Smooth muscle cell (in vitro differentiated cells): Measurements from ENCODE around the gene TCN2. TPM values are rescaled to one million over a fixed set of nuclear protein-coding genes. Genes with fewer than 3 reads are reported as not detected.

ENCODE experiments used
- DNase-seq: peaks from one replicate; lab custom pipeline; 2025; ENCODE audit not compliant: unreplicated experiment; lab: John Stamatoyannopoulos, UW
- H2AFZ ChIP-seq: fragments of 200-600 bp; sonication (generic); 2 replicates; pipeline ENCODE4 v1.6.0; 2016; ENCODE audit warnings: antibody characterized with exemption, low read depth, mild to moderate bottlenecking
- H3F3A ChIP-seq: fragments of 200-600 bp; sonication (generic); 2 replicates; pipeline ENCODE4 v1.6.0; 2017; ENCODE audit warnings: antibody characterized with exemption, low read depth
- H3K27ac ChIP-seq: fragments of 200-600 bp; sonication (generic); 2 replicates; pipeline ENCODE4 v1.5.1; 2016; ENCODE audit warnings: low read depth, mild to moderate bottlenecking
- H3K27me3 ChIP-seq: fragments of 200-600 bp; sonication (generic); 2 replicates; pipeline ENCODE4 v1.6.1; 2016; ENCODE audit warnings: low read depth, mild to moderate bottlenecking
- H3K36me3 ChIP-seq: fragments of 200-600 bp; sonication (generic); 2 replicates; pipeline ENCODE4 v1.5.1; 2016; ENCODE audit warnings: low read depth
- H3K4me1 ChIP-seq: fragments of 200-600 bp; sonication (generic); 2 replicates; pipeline ENCODE4 v1.5.1; 2016; ENCODE audit warnings: low read depth
- H3K4me2 ChIP-seq: fragments of 200-600 bp; sonication (generic); 2 replicates; pipeline ENCODE4 v1.6.0; 2016; ENCODE audit warnings: mild to moderate bottlenecking
- H3K4me3 ChIP-seq: fragments of 200-600 bp; sonication (generic); 2 replicates; pipeline ENCODE4 v1.5.1; 2016; ENCODE audit warnings: mild to moderate bottlenecking
- H3K79me2 ChIP-seq: fragments of 200-600 bp; sonication (generic); 2 replicates; pipeline ENCODE4 v1.6.0; 2016; ENCODE audit warnings: low read depth, mild to moderate bottlenecking
- H3K9ac ChIP-seq: fragments of 200-600 bp; sonication (generic); 2 replicates; pipeline ENCODE4 v1.6.0; 2016; ENCODE audit warnings: low read depth
- H3K9me3 ChIP-seq: fragments of 200-600 bp; sonication (generic); replicated peaks from 2 replicates; pipeline ENCODE4 v1.5.1; 2016; ENCODE audit warnings: low read depth
- H4K20me1 ChIP-seq: fragments of 200-600 bp; sonication (generic); 2 replicates; pipeline ENCODE4 v1.6.0; 2016; ENCODE audit warnings: low read depth
- WGBS: methylation state at CpG from one replicate; pipeline ENCODE4 v1.1.7; 2016; ENCODE audit warnings: low lambda C conversion rate; 5-methylcytosine and 5-hydroxymethylcytosine counted together
- polyA plus RNA-seq: library from polyadenylated mRNA; unstranded; fragments of >200 nt; fragmentation: Nextera tagmentation; extraction: Ambion mirVana; gene quantifications from 2 replicates; pipeline ENCODE4 v1.2.1, GENCODE V29; 2016
- total RNA-seq: library from RNA; depleted of rRNA; stranded (reverse); fragments of >200 nt; gene quantifications from 2 replicates; pipeline ENCODE4 v1.2.3, GENCODE V29; 2014
- TF ChIP-seq, protein P1 (sequence below): fragments of 200-600 bp; sonication (generic); IDR thresholded peaks from 2 replicates; pipeline ENCODE4 v1.5.1; 2017; ENCODE audit warnings: borderline replicate concordance, mild to moderate bottlenecking, antibody characterized with exemption; ENCODE audit not compliant: insufficient read depth, poor library complexity, severe bottlenecking

TCN2 gene
- total and polyA plus RNA-seq, 2 experiments from 2014 or later: 3.3 to 5.2 TPM

DNA sequence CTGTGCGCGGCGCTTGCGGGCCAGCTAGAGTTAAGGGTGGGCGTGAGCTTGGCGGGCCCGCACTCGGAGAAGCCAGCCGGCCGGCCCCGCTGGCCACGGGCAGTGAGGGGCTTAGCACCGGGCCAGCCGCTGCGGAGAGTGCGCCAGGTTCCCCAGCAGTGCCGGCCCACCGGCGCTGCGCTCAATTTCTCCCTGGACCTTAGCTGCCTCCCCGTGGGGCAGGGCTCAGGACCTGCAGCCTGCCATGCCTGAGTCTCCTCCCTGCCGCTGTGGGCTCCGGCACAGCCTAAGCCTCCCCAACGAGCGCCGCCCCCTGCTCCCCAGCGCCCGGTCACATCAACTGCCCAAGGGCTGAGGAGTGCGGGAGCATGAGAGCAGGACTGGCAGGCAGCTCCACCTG is 10.1 kb upstream of the TCN2 start:
- H3K79me2 ChIP-seq: no peaks in the 10 kb centered on the region
- WGBS: 77% methylated on average over 16 of the region's 29 CpGs
- no peak overlapping the region for H3K4me2 ChIP-seq

DNA sequence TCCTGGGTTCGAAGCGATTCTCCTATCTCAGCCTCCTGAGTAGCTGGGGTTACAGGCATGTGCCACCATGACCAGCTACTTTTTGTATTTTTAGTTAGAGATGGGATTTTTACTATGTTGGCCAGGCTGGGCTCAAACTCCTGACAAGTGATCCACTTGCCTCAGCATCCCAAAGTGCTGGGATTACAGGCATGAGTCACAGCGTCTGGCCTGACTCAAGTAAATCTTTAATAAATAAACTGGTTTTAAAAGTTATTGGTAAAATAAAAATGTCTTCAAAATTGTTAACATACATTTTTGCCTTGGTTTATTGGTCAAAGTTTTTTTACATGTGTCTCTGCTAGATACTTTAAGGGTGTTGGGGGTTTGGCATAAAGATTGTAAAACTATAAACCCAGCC is 8.0 kb upstream of the TCN2 start:
- Histone ChIP-seq H3F3A (no peaks in the 10 kb centered on the region), H3K27ac (peak overlapping the region; percentile 31), H3K79me2 (no peaks in the 10 kb centered on the region), H3K36me3 (no peaks in the 10 kb centered on the region), H3K27me3 (no peaks in the 10 kb centered on the region), H3K4me1 (no peaks in the 10 kb centered on the region), H3K4me2 (peak overlapping the region; percentile 12), H3K4me3 (no peak overlapping the region), H3K9me3 (no peaks in the 10 kb centered on the region), H2AFZ (no peak overlapping the region), H3K9ac (no peak overlapping the region), H4K20me1 (no peaks in the 10 kb centered on the region)
- WGBS: 42% methylated on average over 3 of the region's 3 CpGs
- TF ChIP-seq, protein P1, sequence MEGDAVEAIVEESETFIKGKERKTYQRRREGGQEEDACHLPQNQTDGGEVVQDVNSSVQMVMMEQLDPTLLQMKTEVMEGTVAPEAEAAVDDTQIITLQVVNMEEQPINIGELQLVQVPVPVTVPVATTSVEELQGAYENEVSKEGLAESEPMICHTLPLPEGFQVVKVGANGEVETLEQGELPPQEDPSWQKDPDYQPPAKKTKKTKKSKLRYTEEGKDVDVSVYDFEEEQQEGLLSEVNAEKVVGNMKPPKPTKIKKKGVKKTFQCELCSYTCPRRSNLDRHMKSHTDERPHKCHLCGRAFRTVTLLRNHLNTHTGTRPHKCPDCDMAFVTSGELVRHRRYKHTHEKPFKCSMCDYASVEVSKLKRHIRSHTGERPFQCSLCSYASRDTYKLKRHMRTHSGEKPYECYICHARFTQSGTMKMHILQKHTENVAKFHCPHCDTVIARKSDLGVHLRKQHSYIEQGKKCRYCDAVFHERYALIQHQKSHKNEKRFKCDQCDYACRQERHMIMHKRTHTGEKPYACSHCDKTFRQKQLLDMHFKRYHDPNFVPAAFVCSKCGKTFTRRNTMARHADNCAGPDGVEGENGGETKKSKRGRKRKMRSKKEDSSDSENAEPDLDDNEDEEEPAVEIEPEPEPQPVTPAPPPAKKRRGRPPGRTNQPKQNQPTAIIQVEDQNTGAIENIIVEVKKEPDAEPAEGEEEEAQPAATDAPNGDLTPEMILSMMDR: no peak
- no peak for DNase-seq

More for the DNA sequence above, 10.1 kb upstream of the TCN2 start:
- H3K9me3 ChIP-seq: no peaks in the 10 kb centered on the region
- no peaks in the 10 kb centered on the region for H3F3A ChIP-seq
- no peak overlapping the region for H3K9ac ChIP-seq
- no peaks in the 10 kb centered on the region for H3K4me1 ChIP-seq
- H4K20me1 ChIP-seq: no peaks in the 10 kb centered on the region
- no peaks in the 10 kb centered on the region for H3K36me3 ChIP-seq
- no peak overlapping the region for H3K27ac ChIP-seq
- H2AFZ ChIP-seq: no peak overlapping the region
- H3K4me3 ChIP-seq: no peak overlapping the region
- TF ChIP-seq, protein P1: no peak
- no peaks in the 10 kb centered on the region for H3K27me3 ChIP-seq
- DNase-seq: no peak

DNA sequence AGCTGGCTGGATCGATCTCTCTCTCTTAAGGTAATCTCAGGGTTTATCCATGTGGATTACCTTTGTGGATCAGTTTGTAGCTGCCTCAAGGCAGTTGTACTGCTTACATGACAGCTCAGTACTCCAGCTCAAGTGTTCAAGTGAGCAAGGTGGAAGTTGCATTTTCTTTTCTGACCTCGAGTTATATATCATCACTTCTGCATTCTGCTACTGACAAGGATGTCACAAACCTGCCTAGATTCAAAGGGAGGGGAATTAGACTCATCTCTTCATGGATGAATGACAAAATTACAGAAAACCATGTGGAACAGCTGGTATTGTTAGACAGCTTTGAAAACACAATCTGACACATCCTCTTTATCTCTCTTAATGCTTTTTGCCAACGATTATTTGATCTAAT is 6.1 kb upstream of the TCN2 start:
- H3K79me2 ChIP-seq: no peaks in the 10 kb centered on the region
- H3K4me3 ChIP-seq: no peak overlapping the region
- no peak overlapping the region for H3K4me2 ChIP-seq
- DNase-seq: no peak
- 79% methylated on average over 3 of the region's 3 CpGs for WGBS
- no peak overlapping the region for H2AFZ ChIP-seq
- H3K27ac ChIP-seq: no peak overlapping the region
- H3K4me1 ChIP-seq: no peaks in the 10 kb centered on the region
- no peaks in the 10 kb centered on the region for H4K20me1 ChIP-seq
- H3K9me3 ChIP-seq: no peaks in the 10 kb centered on the region
- no peaks in the 10 kb centered on the region for H3K27me3 ChIP-seq
- no peaks in the 10 kb centered on the region for H3K36me3 ChIP-seq
- no peak overlapping the region for H3K9ac ChIP-seq
- H3F3A ChIP-seq: no peaks in the 10 kb centered on the region
- TF ChIP-seq, protein P1: no peak

DNA sequence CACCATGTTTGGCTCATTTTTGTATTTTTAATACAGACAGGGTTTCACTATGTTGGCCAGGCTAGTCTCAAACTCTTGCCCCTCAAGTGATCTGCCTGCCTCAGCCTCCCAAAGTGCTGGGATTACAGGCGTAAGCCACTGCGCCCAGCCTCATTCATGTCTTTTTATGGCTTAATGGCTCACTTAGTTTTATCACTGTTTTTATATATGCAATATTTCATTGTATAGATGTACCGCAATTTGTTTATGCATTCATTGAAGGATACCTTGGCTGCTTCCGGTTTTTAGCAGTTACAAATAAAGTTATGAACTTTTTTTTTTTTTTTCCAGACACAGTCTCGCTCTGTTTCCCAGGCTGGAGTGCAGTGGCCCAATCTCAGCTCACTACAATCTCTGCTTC is 5.5 kb upstream of the TCN2 start:
- Histone ChIP-seq H3K4me3 (no peak overlapping the region), H3K79me2 (no peaks in the 10 kb centered on the region), H3K27me3 (no peaks in the 10 kb centered on the region), H3F3A (no peaks in the 10 kb centered on the region), H3K36me3 (no peaks in the 10 kb centered on the region), H2AFZ (no peak overlapping the region), H3K9me3 (no peaks in the 10 kb centered on the region), H3K4me1 (no peaks in the 10 kb centered on the region), H3K9ac (no peak overlapping the region), H3K27ac (no peak overlapping the region), H3K4me2 (no peak overlapping the region), H4K20me1 (no peaks in the 10 kb centered on the region)
- DNase-seq: no peak
- WGBS: 94% methylated on average over 5 of the region's 5 CpGs
- TF ChIP-seq, protein P1: no peak
